HG03432 (cell line): Measurements from ENCODE around the gene TTLL4.

Experiments used
- ATAC-seq: cut with Tn5 transposase; IDR thresholded peaks from one replicate; pipeline ENCODE4 v1.9.1; 2021; ENCODE audit warnings: mild to moderate bottlenecking, moderate library complexity; ENCODE audit not compliant: unreplicated experiment

The TTLL4 gene

GRCh38 chr2:218716070-218716469, 5.4 kb downstream of the TTLL4 start:
- no peak for ATAC-seq

GRCh38 chr2:218717262-218717661, 6.6 kb downstream of the TTLL4 start:
- ATAC-seq, result no peak

- ATAC-seq, result no peak
Observed at GRCh38 chr2:218718058-218718457, 7.4 kb downstream of the TTLL4 start.

- no peak for ATAC-seq
Observed at GRCh38 chr2:218719457-218719856, 8.8 kb downstream of the TTLL4 start.

GRCh38 chr2:218720048-218721041, 9.7 kb downstream of the TTLL4 start:
- no peak for ATAC-seq

GRCh38 chr2:218721488-218721887, 10.9 kb downstream of the TTLL4 start:
- no peak for ATAC-seq

GRCh38 chr2:218721934-218722333, 11.3 kb downstream of the TTLL4 start:
- ATAC-seq, result no peak

GRCh38 chr2:218722419-218722818, 11.8 kb downstream of the TTLL4 start:
- no peak for ATAC-seq

- ATAC-seq, result no peak
Observed at GRCh38 chr2:218722876-218723785, 12.5 kb downstream of the TTLL4 start.

- ATAC-seq, result no peak
Observed at GRCh38 chr2:218726004-218726574, 15.5 kb downstream of the TTLL4 start.

- ATAC-seq, result no peak
Observed at GRCh38 chr2:218727502-218728165, 17.0 kb downstream of the TTLL4 start.

GRCh38 chr2:218729640-218730039, 19.0 kb downstream of the TTLL4 start:
- ATAC-seq, result no peak

- ATAC-seq, result no peak
Observed at GRCh38 chr2:218732052-218732760, 21.6 kb downstream of the TTLL4 start.

- ATAC-seq, result no peak
Observed at GRCh38 chr2:218732761-218733158, 22.1 kb downstream of the TTLL4 start.

GRCh38 chr2:218733171-218734021, 22.8 kb downstream of the TTLL4 start:
- ATAC-seq, result peak; percentile 59

GRCh38 chr2:218734190-218734975, 23.7 kb downstream of the TTLL4 start:
- no peak for ATAC-seq

GRCh38 chr2:218736531-218736930, 25.9 kb downstream of the TTLL4 start:
- ATAC-seq, result no peak

- ATAC-seq, result no peak
Observed at GRCh38 chr2:218743068-218743467, 32.4 kb downstream of the TTLL4 start.
